HG03060 (cell line): ENCODE data around the gene IL1R1.

ENCODE experiments used
- ATAC-seq: cut with Tn5 transposase; IDR thresholded peaks from one replicate; pipeline ENCODE4 v1.9.1; 2021; ENCODE audit warnings: low read depth, moderate number of reproducible peaks; ENCODE audit not compliant: unreplicated experiment

IL1R1 gene

GRCh38 chr2:102193074-102193473 is 50.5 kb downstream of the IL1R1 start:
- no peak for ATAC-seq

- no peak for ATAC-seq
Measured at GRCh38 chr2:102194609-102195268, 52.2 kb downstream of the IL1R1 start.

DNA sequence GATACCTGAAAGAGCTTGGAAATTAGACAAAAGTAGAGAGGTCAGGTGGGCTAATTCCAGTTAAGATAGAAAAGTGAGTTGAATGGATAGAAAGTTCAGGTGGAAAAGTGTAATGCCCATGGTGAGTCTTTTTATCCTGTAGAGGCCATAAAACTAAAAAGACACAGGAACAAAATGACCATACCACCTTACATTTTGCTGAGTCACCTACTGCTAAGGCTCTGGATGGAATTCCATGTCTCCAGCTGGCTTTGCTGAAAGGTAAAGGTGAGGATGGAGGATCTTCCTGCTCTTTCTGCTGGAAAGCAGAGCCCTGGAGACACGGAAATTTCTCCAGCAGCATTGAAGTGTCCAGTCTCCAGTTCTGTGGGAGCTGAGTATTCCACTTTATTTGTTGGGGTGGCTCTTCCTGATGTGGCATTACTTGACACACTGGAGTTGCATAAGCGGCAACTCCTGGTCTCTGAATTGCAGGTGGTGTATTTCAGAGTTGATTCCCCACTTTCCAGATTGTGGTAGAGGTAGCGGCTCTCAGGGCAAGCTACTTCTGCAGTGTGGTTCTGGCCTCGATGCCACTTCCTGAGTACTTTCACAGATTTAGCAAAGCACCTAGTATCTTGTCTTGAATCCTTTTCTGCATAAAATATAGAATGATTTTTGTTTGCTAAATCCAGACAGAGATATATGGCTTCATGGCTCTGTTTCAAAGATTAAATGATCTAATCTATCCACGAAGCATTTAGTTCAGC is 55.0 kb downstream of the IL1R1 start:
- no peak for ATAC-seq

GRCh38 chr2:102200539-102200938 is 58.0 kb downstream of the IL1R1 start:
- no peak for ATAC-seq

GRCh38 chr2:102204638-102205037 is 62.1 kb downstream of the IL1R1 start:
- ATAC-seq: no peak

DNA sequence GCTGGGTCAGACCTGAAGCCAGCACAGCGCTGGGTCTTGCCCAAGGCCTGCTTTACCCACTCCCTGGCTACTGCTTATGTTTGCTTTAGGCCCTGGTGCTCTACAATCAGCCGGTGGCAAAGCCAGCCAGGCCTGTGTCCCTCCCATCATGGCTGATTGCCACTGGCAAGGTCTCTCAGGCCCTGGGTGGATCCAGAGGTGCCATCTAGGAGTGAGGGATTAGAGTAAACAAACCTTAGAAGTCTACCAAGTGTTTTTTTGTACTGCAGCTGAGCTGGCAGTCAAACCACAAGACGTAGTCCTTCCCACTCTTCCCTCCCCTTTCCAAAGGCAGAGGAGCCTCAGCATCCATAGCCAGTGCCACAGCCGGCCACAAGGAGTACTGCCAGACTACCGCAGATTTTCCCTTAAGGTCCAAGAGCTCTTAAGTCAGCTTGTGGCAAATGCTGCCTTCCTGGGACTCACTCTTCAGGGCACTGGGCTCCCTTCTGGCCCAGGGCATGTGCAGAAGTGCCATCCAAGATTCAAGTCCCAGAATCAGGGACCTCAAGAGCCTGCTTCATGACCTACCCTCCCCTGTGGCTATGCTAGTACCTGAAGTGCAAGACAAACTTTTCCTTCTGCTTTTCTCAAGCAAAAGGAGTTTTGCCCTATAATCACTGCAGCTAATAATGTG is 64.3 kb downstream of the IL1R1 start:
- no peak for ATAC-seq

DNA sequence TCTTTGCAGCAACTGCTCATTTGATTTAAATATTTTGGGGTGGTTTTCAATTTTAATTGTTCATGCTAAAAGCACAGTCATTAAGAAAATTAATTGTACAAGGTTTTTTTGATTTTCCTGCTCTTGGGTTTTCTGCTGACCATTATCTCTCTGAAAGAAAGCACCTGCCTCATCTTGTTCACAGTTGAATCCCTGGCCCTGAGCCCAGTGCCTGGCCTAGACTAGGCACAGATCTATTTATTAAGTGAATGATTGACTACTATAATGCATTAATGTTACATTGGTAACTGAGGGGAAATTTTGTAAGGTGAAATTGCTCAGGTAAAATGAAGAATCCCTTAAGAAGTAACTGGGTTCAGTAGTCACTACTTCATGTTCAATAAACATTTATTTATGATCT is 66.2 kb downstream of the IL1R1 start:
- ATAC-seq: no peak

- no peak for ATAC-seq
Measured at GRCh38 chr2:102209474-102209873, 66.9 kb downstream of the IL1R1 start.

DNA sequence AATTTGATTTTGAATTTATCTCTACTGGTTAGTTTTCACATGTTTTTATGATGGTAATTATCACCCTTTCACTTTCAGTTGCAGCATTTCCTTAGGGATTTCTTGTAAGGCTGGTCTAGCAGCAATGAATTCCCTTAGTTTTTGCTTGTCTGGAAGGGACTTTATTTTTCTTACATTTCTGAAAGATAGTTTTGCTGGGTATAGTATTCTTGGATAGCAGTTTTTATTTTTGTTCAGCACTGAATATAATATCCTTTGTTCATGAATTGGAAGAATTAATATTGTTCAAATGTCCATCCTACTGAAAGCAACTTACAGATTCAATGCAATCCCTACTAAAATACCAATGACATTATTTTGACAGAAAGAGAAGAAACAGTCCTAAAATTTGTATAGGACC is 74.5 kb downstream of the IL1R1 start:
- ATAC-seq: no peak

- no peak for ATAC-seq
Measured at GRCh38 chr2:102224824-102225739, 82.5 kb downstream of the IL1R1 start.

- no peak for ATAC-seq
Measured at GRCh38 chr2:102226171-102226570, 83.6 kb downstream of the IL1R1 start.

DNA sequence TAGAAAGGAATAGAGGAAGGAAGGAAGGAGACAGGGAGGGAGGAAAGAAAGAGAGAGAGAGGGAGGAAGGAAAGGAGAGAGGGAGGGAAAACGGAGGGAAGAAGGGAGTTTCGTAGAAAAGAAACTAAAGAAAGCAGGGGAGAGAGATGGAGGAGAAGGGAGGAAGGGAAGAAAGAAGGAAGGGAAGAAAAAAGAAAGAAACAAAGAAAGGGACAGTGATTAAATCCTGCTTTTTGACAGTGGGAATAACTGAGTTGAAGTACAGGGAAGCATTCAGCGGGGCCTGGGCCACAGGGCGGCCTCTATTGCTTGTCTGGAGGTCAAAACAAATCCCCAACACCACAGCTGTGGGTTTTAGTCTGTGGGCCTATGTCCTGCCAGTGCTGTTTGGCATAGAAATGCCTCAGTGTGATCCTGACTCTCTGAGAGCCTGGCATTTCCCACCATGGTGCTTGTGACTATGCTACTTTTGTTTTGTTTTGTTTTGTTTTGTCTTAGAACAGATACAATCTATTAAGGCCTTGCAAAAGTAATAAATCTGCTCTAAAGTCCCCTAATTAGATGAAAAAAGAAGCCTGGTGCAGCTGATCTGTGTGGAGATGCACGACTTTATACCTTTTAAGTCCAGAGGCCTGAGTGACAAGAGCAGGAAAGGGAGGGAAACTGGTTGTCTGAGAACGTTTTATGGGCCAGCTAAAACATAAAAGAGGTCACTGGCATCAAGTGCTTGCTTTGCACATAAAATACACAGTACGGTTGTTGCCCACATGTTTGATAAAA is 84.3 kb downstream of the IL1R1 start:
- ATAC-seq: no peak

DNA sequence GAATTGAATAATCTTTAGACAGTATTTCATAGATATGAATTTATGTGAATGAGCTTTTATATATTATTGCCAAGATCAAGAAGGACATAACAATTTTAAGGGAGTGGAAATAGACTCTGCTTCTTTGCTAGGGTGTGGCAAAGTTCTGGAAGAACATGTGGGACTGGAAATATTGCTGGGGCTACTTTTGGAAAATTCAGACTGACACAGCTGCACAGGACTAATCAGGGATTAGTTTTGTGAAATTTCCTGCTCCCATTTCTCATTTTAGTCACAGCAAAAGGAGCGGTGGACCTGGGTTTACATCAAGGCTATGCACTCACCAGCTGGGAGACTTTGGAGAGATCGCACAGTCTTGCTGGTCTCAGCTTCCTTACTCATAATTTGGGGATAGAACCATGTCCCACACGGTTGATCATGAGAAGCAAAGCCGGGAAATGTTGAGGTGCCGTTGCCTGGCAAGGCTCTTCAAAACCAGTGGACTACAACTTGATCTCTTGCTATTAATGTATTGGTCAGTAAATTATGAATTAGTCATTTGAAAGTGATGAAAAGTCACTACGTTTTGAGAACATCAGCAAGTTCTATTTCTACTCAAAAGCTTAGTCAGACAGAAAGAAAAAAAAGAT is 86.7 kb downstream of the IL1R1 start:
- ATAC-seq: no peak
